ENCODE data around the gene TSC1. TPM values are rescaled to one million over a fixed set of nuclear protein-coding genes. Genes with fewer than 3 reads are reported as not detected.

TSC1 gene
- total RNA-seq, 1 donor from 2014 or later, result 69.0 TPM

DNA sequence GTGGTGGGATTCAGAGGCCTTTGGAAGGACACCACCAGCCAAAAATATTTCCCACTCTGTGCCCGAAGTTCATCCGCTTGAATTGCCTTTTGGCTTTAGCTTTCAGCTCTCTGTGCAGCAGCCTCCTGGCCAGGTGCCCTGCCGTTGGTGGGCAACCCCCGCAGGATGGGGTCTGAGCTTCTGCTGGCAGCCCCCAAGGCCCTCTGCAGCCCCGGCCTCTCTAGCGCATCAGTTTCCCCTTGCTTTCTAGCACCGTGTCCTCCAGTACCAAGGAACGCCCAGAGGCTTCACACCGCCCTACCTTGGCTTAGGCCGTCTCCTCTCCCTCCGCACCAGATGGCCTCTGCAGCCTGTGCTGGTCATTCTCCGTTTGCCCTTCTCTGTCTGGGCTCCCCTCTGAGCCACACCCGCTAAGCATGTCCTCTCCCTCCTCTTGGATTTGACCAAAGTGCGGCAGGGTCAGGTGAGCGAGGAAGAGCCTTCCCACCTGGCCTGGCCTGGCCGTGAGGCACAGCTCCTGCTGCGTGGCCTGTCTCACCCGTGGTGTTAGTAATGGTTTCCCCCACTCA lies 4.2 kb upstream of the TSC1 start:
- DNase-seq (ENCODE audit: low spot score, unreplicated experiment), result no peak

DNA sequence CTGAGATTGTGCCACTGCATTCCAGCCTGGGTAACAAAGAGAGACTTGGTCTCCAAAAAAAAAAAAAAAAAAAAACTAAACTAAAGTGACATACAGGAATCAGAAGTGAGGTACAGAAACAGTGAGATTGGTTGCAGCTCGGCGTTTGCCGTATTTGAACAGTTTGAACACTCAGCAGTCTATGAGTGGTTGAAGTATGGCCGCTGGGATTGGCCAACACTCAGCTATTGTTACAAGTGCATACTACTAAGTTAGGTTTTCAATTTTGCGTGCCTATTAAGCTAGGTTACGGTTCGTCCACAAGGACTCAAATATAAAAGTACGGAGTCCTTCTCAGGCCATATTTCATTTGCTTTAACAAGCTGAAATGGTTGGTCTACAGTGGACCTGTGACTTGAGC lies 3.3 kb upstream of the TSC1 start:
- TF ChIP-seq, protein P1, sequence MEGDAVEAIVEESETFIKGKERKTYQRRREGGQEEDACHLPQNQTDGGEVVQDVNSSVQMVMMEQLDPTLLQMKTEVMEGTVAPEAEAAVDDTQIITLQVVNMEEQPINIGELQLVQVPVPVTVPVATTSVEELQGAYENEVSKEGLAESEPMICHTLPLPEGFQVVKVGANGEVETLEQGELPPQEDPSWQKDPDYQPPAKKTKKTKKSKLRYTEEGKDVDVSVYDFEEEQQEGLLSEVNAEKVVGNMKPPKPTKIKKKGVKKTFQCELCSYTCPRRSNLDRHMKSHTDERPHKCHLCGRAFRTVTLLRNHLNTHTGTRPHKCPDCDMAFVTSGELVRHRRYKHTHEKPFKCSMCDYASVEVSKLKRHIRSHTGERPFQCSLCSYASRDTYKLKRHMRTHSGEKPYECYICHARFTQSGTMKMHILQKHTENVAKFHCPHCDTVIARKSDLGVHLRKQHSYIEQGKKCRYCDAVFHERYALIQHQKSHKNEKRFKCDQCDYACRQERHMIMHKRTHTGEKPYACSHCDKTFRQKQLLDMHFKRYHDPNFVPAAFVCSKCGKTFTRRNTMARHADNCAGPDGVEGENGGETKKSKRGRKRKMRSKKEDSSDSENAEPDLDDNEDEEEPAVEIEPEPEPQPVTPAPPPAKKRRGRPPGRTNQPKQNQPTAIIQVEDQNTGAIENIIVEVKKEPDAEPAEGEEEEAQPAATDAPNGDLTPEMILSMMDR (IDR thresholded peaks at IDR 0.05; ENCODE audit: unreplicated experiment), result no peak
- no peak for DNase-seq (ENCODE audit: low spot score, unreplicated experiment)
- Mint-ChIP-seq H3K4me3 (ENCODE audit: low read depth) (no peak overlapping the region), H3K27me3 (no peaks in the 10 kb centered on the region), H3K36me3 (ENCODE audit: insufficient read depth) (no peaks in the 10 kb centered on the region), H3K9me3 (ENCODE audit: low read depth) (no peaks in the 10 kb centered on the region), H3K27ac (no peak overlapping the region), H3K4me1 (ENCODE audit: low read depth) (peaks cover 19% of the 10 kb centered on the region)

More for the DNA sequence above, 4.2 kb upstream of the TSC1 start:
- H3K4me3 Mint-ChIP-seq (ENCODE audit: low read depth), result no peak overlapping the region
- H3K4me1 Mint-ChIP-seq (ENCODE audit: low read depth), result peaks cover 12% of the 10 kb centered on the region
- TF ChIP-seq, protein P1 (IDR thresholded peaks at IDR 0.05; ENCODE audit: unreplicated experiment), result no peak
- no peaks in the 10 kb centered on the region for H3K9me3 Mint-ChIP-seq (ENCODE audit: low read depth)
- H3K27me3 Mint-ChIP-seq, result no peaks in the 10 kb centered on the region
- H3K27ac Mint-ChIP-seq, result peak overlapping the region; percentile 70
- no peaks in the 10 kb centered on the region for H3K36me3 Mint-ChIP-seq (ENCODE audit: insufficient read depth)

- H3K4me1 Mint-ChIP-seq (ENCODE audit: low read depth), result peaks cover 19% of the 10 kb centered on the region
- no peaks in the 10 kb centered on the region for H3K9me3 Mint-ChIP-seq (ENCODE audit: low read depth)
- H3K27me3 Mint-ChIP-seq, result no peaks in the 10 kb centered on the region
- no peak for DNase-seq (ENCODE audit: low spot score, unreplicated experiment)
- H3K27ac Mint-ChIP-seq, result peak overlapping the region; percentile 78
- H3K4me3 Mint-ChIP-seq (ENCODE audit: low read depth), result peak overlapping the region; percentile 5
- no peaks in the 10 kb centered on the region for H3K36me3 Mint-ChIP-seq (ENCODE audit: insufficient read depth)
- TF ChIP-seq, protein P1 (IDR thresholded peaks at IDR 0.05; ENCODE audit: unreplicated experiment), result no peak
Measured at GRCh38 chr9:132946631-132947295, 2.3 kb upstream of the TSC1 start.

DNA sequence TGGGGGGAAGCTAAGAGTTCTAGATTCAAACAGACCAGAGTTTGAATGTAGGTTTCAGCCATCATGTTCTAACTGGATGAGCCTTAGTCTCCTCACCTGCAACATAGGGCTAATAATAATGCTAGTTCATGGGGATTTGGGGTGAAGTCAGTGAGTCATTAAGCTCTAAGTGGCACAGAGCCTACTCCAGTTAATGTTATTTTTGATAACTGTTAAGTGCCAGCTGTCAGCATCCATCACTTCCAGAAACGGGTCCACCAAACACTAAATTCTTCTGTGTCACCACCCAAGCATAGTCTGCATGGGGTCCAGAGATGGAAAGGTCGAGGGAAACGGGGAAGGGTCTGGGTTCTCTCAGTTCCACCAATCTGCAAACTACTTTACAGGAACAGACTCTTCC lies 1.8 kb upstream of the TSC1 start:
- no peak for DNase-seq (ENCODE audit: low spot score, unreplicated experiment)
- Mint-ChIP-seq H3K4me3 (ENCODE audit: low read depth) (peak overlapping the region; percentile 8), H3K9me3 (ENCODE audit: low read depth) (no peaks in the 10 kb centered on the region), H3K27ac (peak overlapping the region; percentile 35), H3K4me1 (ENCODE audit: low read depth) (peaks cover 19% of the 10 kb centered on the region), H3K27me3 (no peaks in the 10 kb centered on the region), H3K36me3 (ENCODE audit: insufficient read depth) (no peaks in the 10 kb centered on the region)
- TF ChIP-seq, protein P1 (IDR thresholded peaks at IDR 0.05; ENCODE audit: unreplicated experiment), result no peak

DNA sequence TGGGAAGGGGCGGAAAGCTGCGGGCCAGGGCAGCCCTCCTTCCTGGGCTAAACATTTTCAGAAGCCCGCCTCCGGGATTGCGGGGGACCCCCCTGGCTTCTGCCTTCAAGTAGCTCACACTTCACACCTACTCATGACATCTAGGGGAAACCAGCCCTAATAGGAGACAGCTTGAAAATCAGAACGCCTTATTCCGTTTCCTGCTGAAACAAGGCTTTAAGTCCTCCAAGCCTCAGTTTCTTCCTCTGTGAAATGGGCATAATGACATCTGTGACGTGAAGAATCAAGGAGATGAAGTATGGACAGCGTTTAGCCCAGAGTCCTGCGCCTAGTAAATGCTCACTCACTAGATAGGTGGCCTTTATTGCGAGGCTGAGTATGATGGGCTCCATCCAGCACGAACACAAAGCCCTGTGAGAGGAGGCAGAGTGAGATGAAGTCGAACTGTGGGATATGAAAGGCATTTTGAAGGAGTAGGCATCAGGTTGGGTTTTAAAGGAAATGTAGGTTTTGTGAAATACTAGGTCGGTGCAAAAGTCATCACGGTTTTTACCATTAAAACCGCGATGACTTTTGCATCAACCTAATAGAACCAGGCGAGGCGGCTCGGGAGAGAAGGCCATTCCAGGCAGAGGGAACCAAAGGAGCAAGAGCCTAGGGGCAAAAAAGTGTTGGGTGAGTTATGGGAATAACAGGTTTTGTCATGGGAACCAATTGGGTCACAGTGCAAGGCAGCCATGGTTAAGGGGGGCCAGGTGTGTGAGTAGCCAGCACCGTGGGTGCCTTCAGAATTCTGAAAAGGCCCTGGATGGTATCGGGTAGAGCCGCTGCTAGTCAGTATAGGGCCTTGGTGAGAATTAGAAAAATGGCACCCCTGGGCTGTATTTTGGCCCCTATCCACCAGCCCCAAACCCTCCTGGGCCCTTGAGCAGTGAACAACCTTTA lies 1.0 kb upstream of the TSC1 start:
- H3K27ac Mint-ChIP-seq, result peak overlapping the region; percentile 100
- no peaks in the 10 kb centered on the region for H3K27me3 Mint-ChIP-seq
- peak overlapping the region; percentile 98 for H3K4me3 Mint-ChIP-seq (ENCODE audit: low read depth)
- peaks cover 19% of the 10 kb centered on the region for H3K4me1 Mint-ChIP-seq (ENCODE audit: low read depth)
- TF ChIP-seq, protein P1 (IDR thresholded peaks at IDR 0.05; ENCODE audit: unreplicated experiment), result no peak
- no peak for DNase-seq (ENCODE audit: low spot score, unreplicated experiment)
- no peaks in the 10 kb centered on the region for H3K9me3 Mint-ChIP-seq (ENCODE audit: low read depth)
- H3K36me3 Mint-ChIP-seq (ENCODE audit: insufficient read depth), result no peaks in the 10 kb centered on the region

Data from progenitor cell of endocrine pancreas (in vitro differentiated cells).